HG03039 (cell line): ENCODE data around the gene AK9.

ENCODE experiments used
- ATAC-seq: cut with Tn5 transposase; IDR thresholded peaks from one replicate; pipeline ENCODE4 v1.9.1; 2021; ENCODE audit warnings: mild to moderate bottlenecking, moderate library complexity; ENCODE audit not compliant: unreplicated experiment

Gene AK9

GRCh38 chr6:109448615-109449014 lies 242.4 kb downstream of the AK9 start:
- ATAC-seq, result no peak

- no peak for ATAC-seq
Observed at GRCh38 chr6:109447878-109448555, 243.0 kb downstream of the AK9 start.

- ATAC-seq, result no peak
Observed at GRCh38 chr6:109447087-109447486, 243.9 kb downstream of the AK9 start.

GRCh38 chr6:109446541-109446940 lies 244.5 kb downstream of the AK9 start:
- no peak for ATAC-seq

- ATAC-seq, result no peak
Observed at GRCh38 chr6:109446072-109446471, 244.9 kb downstream of the AK9 start.

GRCh38 chr6:109445382-109445781 lies 245.6 kb downstream of the AK9 start:
- no peak for ATAC-seq

GRCh38 chr6:109443425-109443950 lies 247.5 kb downstream of the AK9 start:
- ATAC-seq, result no peak
